ENCODE results near the gene SLC5A4.

GRCh38 chr22:32175683-32176644 is 79.2 kb downstream of the SLC5A4 start:
- TF ChIP-seq CTCF (conservative IDR thresholded peaks at IDR 0.05; ENCODE audit: low read depth, low read length) = no peak
- TF ChIP-seq EZH2phosphoT487 (IDR thresholded peaks at IDR 0.05; ENCODE audit: borderline replicate concordance, low read length) = no peak

Data from PC-3 (cell line).